Effector memory CD4-positive, alpha-beta T cell (primary cell): ENCODE results near the gene GAPDHS.
A peak's percentile ranks its signal among the peaks of the same experiment; 100 is the strongest.

Source experiments
- DNase-seq, 3 donors: peaks; one replicate each; pipeline ENCODE4 v3.0.0-alpha.2; 2020
- H3K27ac ChIP-seq: 2 replicates; pipeline ENCODE4 v1.7.0; 2013; ENCODE audit warnings: mild to moderate bottlenecking, low read length, moderate library complexity; ENCODE audit not compliant: insufficient read depth, poor library complexity, severe bottlenecking
- H3K27me3 ChIP-seq: replicated peaks from 2 replicates; pipeline ENCODE4 v1.7.0; 2013; ENCODE audit warnings: mild to moderate bottlenecking, low read length; ENCODE audit not compliant: insufficient read depth, control insufficient read depth, poor library complexity, severe bottlenecking
- H3K36me3 ChIP-seq: 2 replicates; pipeline ENCODE4 v1.7.0; 2013; ENCODE audit warnings: mild to moderate bottlenecking, low read length, moderate library complexity; ENCODE audit not compliant: control insufficient read depth, insufficient read depth
- H3K4me1 ChIP-seq: 2 replicates; pipeline ENCODE4 v1.7.0; 2013; ENCODE audit warnings: low read length, mild to moderate bottlenecking; ENCODE audit not compliant: control insufficient read depth, insufficient read depth, poor library complexity, severe bottlenecking
- H3K4me3 ChIP-seq: 2 replicates; pipeline ENCODE4 v1.7.0; 2013; ENCODE audit warnings: low read length, low read depth, mild to moderate bottlenecking; ENCODE audit not compliant: insufficient read depth, poor library complexity, severe bottlenecking
- H3K9me3 ChIP-seq: 2 replicates; pipeline ENCODE4 v1.7.0; 2013; ENCODE audit warnings: mild to moderate bottlenecking, low read length, moderate library complexity; ENCODE audit not compliant: control insufficient read depth

Gene GAPDHS

DNA sequence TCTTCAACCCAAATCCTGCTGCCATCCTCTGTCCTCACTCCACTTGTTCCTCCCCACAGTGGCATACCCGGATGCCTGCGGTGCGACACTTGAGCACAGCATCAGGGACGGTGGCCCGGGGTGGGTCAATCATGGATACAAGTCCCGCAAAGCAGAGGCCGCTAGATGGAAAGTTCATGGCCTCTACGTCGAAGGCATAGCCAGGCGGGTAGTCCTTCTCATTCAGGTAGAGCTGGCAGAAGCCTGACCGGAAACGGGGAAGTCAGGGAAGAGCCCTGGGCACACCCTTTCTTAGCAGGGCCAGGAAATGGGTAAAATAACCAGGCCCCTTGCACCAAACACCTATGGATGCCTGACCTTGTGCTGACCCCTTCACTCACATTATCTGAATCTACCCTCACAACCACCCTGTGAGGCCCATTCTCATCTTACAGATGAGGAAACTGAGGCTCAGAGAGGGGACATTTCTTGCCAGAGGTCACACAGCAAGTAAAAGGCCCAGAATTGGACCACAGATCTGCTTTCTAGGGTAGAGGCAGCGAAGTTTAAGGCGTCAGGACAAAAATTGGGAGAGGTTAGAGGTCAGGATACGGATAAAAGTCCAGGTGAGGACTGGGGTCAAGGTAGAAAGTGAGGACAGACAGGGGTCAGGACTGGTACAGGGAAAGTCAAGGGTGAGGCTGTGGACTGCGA lies 23.7 kb downstream of the GAPDHS start:
- Histone ChIP-seq H3K27me3 (peaks cover 10% of the 10 kb centered on the region), H3K9me3 (no peaks in the 10 kb centered on the region), H3K27ac (no peak overlapping the region), H3K4me1 (peaks cover 8% of the 10 kb centered on the region), H3K36me3 (no peaks in the 10 kb centered on the region), H3K4me3 (no peak overlapping the region)
- no peak for DNase-seq

DNA sequence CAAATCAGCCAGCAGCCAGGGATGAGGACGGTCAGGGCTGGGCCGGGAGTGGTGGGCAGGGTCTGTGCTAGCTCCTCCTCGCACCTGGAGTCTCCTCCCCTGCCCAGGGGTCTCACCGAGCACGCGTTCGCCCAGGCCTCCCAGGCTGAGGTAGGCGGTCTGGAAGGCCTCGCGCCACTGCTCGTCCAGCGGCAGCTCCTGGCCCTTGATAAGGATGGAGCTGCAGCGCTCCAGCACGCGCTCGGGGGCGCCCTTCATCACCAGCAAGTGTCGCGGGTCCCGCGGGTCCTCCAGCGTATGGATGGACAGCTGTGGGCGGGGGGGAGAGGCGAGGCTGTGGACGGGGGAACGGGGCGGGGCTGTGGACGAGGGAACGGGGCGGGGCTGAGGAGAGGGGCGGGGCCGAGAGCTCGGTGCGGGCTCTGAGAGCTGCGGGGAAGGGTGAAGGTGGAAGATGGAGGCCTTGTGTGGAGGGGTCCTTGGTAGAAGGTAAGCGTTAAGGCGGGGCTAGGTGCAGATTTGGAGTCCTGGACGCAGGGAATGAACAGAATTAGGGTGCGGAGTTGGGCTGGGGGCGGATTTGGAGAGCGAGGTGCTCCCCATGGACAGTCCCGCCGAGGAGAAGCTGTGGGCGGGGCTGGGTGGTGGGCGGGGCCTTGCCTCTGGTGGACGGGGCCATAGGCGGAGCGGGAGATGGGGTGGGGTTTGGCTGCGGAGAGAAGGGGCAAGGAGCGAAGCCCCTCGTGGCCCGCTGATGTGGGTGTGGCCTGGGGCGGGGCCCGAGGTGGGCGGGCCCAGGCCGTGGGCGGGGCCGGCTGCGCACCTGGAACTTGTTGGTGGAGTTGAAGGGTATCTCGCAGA lies 24.5 kb downstream of the GAPDHS start:
- DNase-seq: peak; percentile 19 to 48 (median 34)
- H3K4me3 ChIP-seq: peak overlapping the region; percentile 48

DNA sequence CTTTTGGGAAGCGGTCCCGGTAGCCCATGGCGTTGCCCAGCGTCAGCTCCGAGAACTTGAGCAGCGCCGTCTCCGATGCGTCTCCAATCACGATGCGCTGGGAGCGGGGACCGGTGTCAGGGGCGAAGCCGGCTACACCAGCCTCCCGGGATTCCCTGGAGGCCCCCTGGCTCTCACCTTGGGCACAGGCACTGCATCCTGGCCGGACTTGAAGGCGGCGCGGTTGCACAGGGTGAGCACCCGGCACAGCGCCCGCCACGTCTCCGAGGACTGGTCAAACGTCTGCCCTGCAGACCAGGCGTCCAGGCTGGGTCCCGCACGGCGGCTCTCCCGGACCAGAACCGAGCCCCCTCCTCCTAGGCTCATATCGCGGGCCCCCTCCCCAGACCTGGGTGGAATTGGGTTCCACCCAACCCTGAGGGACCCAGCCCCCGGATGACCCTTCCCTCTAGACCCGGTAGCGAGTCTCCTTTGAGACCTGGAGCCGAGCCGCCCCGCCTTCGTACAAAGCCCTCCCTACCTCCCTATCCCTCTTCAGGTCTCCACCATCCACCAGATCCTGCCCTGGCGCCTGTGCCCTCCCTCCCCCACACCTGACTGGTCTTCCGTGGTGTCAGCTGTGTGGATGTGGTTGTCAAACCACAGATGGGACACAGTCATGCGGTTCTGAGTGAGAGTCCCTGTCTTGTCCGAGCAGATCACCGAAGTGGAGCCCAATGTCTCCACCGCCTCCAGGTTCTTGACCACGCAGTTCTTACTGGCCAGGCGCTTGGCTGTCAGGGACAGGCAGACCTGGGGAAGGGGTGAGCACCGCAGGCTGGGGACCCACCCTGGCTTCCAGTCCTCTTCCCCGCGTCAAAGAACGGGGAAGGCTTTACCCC lies 25.4 kb downstream of the GAPDHS start:
- Histone ChIP-seq H3K4me3 (peak overlapping the region; percentile 48), H3K36me3 (no peaks in the 10 kb centered on the region), H3K27me3 (peaks cover 10% of the 10 kb centered on the region), H3K9me3 (no peaks in the 10 kb centered on the region), H3K27ac (no peak overlapping the region), H3K4me1 (peaks cover 8% of the 10 kb centered on the region)
- DNase-seq: no peak

More for the DNA sequence above, 24.5 kb downstream of the GAPDHS start:
- Histone ChIP-seq H3K4me1 (peaks cover 8% of the 10 kb centered on the region), H3K36me3 (no peaks in the 10 kb centered on the region), H3K9me3 (no peaks in the 10 kb centered on the region), H3K27ac (no peak overlapping the region), H3K27me3 (peaks cover 10% of the 10 kb centered on the region)

DNA sequence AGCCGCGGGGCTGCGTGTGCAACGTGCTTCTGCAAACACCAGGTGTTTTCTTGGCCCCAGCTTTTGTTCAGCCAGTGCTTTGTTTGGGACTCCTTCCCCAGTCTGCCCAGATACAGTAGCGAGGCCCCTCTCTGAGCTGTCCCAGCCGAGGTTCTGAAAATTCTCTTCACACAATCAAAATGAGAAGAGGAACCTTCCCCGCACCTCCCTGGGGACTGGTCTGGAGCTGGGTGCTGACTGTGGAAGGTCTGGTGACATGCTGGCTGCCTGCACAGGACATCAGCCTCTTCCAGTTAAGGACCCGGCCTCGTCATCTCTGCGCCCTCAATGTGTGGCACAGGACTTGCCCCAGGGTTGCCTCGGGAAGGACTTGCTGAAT lies 26.0 kb downstream of the GAPDHS start:
- DNase-seq: no peak
- H3K27ac ChIP-seq: no peak overlapping the region
- H3K27me3 ChIP-seq: peaks cover 10% of the 10 kb centered on the region

DNA sequence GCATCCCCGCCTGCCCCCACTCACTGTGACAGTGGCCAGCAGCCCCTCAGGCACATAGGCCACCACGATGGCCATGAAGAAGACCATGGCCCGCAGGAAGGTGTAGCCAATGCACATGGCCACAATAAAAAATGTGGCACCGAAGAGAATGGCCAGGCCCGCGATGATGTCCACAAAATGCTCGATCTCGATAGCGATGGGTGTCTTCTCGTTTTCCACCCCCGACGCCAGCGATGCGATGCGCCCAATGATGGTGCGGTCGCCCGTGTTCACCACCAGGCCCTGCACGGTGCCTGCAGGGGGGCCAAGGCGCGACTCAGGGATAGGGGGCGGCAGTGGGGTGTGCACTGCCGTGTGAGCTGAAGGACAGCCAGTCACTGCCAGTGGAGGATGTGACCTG lies 26.5 kb downstream of the GAPDHS start:
- Histone ChIP-seq H3K27me3 (peaks cover 10% of the 10 kb centered on the region), H3K4me3 (no peak overlapping the region)
- DNase-seq: no peak

More for the DNA sequence above, 26.0 kb downstream of the GAPDHS start:
- Histone ChIP-seq H3K9me3 (no peaks in the 10 kb centered on the region), H3K4me1 (peaks cover 8% of the 10 kb centered on the region), H3K36me3 (no peaks in the 10 kb centered on the region), H3K4me3 (no peak overlapping the region)

DNA sequence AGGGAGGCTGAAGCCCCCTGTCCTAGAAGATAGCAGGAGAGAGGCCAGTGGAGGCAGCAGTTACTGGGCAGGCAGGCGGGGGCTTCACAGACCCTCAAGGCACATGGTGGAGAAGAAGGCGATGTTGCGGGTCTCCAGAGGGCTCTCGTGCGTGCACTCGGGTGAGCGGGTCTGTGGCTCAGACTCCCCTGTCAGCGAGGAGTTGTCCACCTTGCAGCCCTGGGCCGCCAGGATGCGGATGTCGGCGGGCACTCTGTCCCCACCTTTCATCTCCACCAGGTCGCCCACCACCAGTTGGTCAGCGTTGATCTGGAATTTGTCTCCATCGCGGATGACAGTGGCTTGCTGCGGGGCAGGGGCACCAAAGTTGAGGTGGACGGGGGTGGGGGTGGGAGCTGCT lies 27.0 kb downstream of the GAPDHS start:
- no peak overlapping the region for H3K27ac ChIP-seq
- H3K4me1 ChIP-seq: peaks cover 8% of the 10 kb centered on the region
- peaks cover 10% of the 10 kb centered on the region for H3K27me3 ChIP-seq
- DNase-seq: no peak
- H3K36me3 ChIP-seq: no peaks in the 10 kb centered on the region
- no peaks in the 10 kb centered on the region for H3K9me3 ChIP-seq
- no peak overlapping the region for H3K4me3 ChIP-seq

More for the DNA sequence above, 26.5 kb downstream of the GAPDHS start:
- Histone ChIP-seq H3K9me3 (no peaks in the 10 kb centered on the region), H3K27ac (no peak overlapping the region), H3K4me1 (peaks cover 8% of the 10 kb centered on the region), H3K36me3 (no peaks in the 10 kb centered on the region)

DNA sequence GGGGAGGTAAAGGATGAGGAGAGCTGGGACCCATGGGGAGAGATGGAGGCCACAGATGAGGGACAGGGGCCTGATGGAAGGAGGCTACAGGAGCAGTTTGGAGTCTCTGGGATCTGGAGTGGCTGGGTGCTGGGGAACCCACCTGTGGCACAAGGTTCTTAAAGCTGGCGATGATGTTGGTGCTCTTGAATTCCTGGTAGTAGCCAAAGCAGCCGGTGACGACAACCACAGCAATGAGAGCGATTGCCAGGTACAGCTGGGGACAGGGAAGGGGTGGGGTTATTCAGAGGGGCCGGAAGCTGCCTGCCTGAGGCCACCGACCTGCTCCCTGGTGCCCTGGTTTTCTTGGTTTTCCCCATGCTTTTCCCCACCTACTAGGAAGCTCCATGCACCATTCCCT lies 27.4 kb downstream of the GAPDHS start:
- H3K27ac ChIP-seq: no peak overlapping the region
- H3K4me1 ChIP-seq: peaks cover 8% of the 10 kb centered on the region
- no peaks in the 10 kb centered on the region for H3K36me3 ChIP-seq
- H3K27me3 ChIP-seq: peaks cover 10% of the 10 kb centered on the region
- no peaks in the 10 kb centered on the region for H3K9me3 ChIP-seq
- no peak overlapping the region for H3K4me3 ChIP-seq
- DNase-seq: no peak

DNA sequence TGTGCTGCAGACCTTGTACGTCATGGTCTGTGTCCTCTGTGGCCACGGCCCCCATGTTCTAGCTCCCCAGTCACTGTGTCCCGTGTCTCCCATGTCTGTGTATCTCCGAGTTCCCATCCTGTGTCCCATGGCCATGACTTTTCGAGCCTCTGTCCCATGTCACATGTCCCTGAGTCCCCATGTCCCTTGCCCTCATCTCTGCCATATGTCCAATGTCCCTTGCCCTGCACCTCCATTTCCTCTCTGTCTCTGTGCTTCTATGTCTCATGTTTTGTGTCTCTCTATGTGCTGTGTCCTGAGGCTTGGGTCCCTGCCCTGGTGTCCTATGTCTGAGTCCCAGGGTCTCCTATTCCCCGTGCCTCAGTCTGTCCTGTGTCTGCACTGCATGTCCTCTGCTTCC lies 28.2 kb downstream of the GAPDHS start:
- no peak overlapping the region for H3K4me3 ChIP-seq
- no peak for DNase-seq
- no peaks in the 10 kb centered on the region for H3K9me3 ChIP-seq
- no peak overlapping the region for H3K27ac ChIP-seq
- peaks cover 10% of the 10 kb centered on the region for H3K27me3 ChIP-seq
- no peaks in the 10 kb centered on the region for H3K36me3 ChIP-seq
- H3K4me1 ChIP-seq: peaks cover 8% of the 10 kb centered on the region

DNA sequence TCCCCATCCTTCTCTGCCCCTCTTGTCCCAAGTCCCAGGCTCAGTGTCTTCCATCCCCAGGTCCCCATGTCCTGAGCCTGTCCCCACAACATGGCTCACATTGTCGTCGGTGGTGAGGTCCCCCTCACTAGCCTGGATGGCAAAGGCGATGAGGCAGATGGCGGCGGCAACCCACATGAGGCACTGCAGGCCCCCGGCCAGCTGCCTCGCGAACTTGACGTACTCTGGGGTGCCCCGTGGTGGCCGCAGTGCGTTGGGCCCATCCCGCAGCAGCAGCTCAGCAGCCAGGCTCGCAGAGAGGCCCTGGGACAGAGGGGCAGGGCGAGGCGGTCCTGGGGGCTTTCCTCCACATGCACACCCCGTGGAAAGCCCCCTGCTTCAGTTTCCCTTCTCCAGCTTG lies 29.1 kb downstream of the GAPDHS start:
- no peak for DNase-seq
- Histone ChIP-seq H3K4me1 (peaks cover 8% of the 10 kb centered on the region), H3K9me3 (no peaks in the 10 kb centered on the region), H3K27ac (no peak overlapping the region), H3K36me3 (no peaks in the 10 kb centered on the region), H3K4me3 (no peak overlapping the region), H3K27me3 (peaks cover 10% of the 10 kb centered on the region)
